Endometrial microvascular endothelial cells (primary cell): Measurements from ENCODE around the gene KIAA1217. TPM values are rescaled to one million over a fixed set of nuclear protein-coding genes. Genes with fewer than 3 reads are reported as not detected.

Source experiments
- in situ Hi-C: cut with HindIII; loops from 2 replicates; pipeline ENCODE4 v1.10.0; 2017; ENCODE audit warnings: low sequenced_read_pairs, low pct_unique_long_range_greater_than_20kb; ENCODE audit errors: inconsistent ontology term
- total RNA-seq: library from RNA; depleted of rRNA; stranded (reverse); fragments of >200 nt; gene quantifications from one replicate; pipeline ENCODE4 v1.2.3, GENCODE V29; 2015; ENCODE audit errors: inconsistent ontology term

Gene KIAA1217
- total RNA-seq, 1 donor from 2014 or later: 14.3 TPM

DNA sequence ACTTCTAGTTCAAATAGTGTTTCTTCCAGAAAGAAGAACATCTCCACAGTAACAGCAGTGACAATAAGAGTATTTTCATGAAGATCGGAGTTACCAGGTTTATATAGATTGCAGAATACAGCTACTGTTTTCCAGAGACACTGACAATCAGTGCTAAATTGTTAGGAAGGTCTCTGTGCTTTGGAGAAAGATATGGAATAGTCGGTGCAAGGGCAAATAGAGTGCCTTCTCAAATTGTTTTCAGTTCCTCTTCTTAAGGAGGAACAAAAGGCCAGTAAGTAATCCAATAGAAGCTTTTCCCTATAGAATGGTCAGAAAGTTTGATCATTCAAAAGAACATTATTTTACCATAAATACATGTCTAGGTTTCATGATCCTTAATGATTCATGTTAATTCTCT is 2.6 kb upstream of the KIAA1217 start:
- in situ Hi-C loops: no loop called here

DNA sequence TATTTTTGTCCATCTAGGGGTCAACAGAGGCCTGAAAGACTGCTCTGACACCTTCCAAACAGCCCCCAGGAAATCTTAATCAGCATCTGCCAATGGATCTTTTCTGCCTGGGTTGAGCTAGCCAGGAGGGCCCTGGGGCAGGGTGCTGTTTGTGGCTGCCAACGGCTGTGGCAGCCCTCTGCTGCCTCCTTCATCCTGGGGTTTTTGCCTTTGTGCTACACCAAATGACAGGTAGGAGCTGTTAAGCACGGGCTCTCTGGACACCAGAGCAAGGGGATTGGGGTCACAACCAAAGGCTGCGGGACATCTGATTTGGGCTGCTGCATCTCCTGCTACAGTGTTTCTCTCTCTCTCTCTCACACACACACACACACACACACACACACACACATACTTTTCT is 2.0 kb upstream of the KIAA1217 start:
- in situ Hi-C loops: no loop called here

DNA sequence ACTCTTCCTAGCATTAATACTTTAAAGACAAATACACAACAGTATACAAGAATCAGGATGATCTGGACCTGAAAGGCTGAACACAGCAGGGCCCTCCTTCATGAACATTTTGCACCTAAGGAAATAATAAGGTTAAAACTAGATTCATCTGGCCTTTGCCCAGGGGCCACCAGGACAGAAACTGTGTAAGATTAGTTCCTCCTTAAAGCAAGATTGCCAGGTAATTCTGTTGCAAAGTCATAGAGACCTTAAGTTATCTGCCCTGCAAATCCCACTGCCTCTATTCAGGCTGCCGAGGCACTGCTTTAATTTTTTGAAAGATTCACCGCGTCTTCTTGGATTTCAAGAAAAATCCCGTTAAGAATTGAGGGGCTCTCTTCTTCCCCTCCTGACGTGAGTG is 1.6 kb upstream of the KIAA1217 start:
- in situ Hi-C loops: no loop called here

DNA sequence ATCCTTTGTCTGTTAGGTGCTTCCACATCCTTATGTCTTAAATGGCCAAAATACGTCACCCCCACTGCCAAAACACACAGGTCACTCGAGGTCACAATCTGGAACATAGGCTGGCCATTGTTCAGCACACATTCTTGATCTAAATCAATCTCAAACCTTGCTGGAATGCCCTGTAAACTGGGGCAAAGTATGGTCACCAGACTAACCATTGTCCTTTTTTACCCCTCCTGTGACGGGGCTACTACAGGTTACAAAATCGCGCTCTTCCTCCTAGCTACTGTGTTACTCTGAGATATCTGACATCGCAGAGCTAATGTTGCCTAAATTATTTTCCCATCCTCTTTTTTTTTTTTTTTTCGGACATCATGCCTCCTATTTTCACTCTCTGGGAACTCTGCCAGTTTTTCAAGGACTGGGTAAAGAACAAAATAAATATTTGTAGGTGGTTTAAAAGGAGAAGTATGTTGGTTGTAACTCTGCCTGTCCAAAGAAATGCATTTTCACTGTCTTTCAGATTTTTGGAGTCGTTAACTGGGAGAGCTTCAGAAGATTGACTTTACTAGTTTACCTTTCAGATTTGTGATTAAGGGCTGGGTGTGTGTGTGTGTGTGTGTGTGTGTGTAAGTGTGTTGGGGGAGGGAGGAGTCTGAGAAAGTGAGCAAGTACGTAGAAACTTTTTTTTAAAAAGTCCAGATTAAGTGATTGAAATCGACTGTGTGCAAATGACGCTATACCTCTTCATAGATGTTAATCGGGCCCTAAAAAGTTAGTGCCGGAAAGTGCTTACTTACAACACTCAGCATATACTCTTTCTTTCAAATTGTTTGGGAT is 942 bp upstream of the KIAA1217 start:
- in situ Hi-C loops: no loop called here

DNA sequence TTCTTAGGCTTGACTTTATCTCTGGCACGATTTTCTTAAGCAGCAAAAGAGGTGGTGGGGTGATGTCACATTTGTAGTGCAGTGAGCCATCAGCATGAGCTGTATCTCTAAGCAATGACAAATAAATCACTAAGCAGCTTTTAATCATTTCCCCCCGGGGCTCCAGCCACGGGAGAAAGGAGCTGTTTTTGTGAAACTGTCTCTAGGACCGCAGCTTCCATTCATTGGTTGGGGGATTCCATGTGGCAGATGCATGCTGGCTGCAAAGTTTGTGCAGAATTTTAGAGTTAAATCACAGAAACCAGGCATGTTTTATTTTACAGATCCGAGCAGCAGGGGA is 464 bp downstream of the KIAA1217 start:
- in situ Hi-C loops: no loop called here

DNA sequence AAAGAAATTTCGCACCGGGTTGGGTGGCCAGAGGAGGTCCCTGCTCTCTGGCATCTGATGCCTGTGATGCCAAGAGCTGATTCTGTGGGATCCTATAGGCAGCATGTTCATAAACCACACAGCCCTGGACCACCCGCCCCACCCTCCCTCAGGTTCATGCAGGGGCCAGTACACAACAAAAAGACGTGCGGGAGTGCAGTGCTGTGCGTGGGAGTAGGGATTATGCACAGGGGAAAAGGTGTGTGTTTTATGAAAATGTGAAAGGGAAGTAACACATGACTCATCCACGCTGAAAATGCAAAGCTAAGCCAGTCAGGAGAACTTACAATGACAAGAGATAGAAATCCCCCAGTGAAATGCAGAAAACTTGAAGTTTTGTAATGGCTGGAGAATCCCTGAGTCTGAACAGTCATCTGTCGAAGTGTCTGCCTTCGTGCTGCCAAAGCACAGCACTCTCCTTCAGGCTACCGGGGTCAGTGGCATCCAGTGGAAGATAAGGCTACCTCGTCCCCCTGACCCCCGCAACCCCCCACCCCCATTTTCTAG is 1.1 kb downstream of the KIAA1217 start:
- in situ Hi-C loops: no loop called here

DNA sequence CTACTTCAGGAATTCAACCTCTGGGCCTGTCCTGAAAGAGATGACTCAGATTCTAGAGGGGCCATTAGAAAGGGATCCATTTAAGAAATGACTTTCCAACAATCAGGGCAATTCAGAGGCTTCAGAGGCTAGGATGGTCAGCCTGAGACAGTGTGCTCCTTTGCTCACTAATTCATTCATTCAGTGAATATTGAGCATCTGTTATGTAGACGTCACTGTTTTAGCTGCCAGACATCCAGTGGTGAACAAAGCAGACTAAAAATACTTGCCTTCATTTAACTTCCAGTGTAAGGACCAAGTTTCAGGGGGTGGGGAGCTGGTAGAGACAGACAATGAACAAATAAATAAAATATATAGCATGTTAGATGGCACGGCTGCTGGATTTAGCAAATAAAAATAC is 1.6 kb downstream of the KIAA1217 start:
- in situ Hi-C loops: no loop called here

DNA sequence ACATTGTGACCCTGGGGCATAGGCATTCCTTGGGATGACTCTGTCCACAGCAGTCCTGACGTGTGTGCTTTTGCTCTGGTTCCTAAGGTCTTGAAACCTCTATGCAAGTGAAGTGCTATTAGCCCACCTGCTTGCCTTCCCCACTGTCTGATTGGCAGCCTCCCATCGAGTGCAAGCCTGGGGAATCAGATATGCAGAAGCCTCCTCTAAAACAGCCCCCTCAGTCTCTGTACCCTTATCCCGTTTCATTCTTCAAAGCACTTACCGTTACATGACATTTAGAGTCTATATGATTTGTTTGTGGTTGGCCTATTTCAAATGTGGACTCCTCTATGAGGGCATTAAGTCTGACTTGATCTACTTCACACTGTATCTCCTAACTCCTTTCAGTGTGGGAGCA is 4.3 kb downstream of the KIAA1217 start:
- in situ Hi-C loops: no loop called here

DNA sequence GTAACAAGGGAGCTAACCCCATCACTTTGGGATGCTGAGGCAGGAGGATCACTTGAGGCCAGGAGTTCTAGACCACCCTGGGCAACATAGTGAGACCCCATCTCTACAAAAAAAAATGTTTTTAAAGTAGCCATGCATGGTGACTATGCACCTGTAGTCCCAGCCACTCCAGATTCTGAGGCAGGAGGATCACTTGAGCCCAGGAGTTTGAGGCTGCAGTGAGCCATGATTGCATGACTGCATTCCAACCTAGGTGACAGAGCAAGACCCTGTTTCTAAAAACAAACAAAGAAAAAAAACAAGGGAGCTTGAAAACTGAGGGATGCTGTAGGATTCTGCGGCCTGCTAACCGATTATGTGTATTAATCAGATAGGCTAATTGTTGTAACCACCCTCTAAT is 4.9 kb downstream of the KIAA1217 start:
- in situ Hi-C loops: no loop called here

DNA sequence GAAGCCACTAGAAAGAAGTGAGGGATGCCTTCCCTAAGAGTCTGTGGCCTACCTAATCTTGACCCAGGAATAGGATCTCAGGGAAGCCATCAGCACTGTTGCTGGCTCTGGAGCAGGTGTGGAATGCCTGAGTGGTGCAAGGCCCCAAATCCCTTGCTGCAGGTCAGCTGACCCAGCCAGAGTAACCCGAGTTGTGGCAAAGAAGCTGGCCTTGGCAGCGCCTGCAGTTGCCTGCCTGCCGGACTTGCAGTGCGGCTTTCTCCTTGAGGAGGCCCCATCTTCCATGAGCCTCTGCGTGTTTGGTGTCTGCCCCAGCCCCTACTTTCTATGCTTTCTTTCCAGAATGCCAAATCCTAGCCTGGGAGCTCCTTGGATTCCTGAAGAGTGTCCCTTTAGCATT is 5.8 kb downstream of the KIAA1217 start:
- in situ Hi-C loops: no loop called here

DNA sequence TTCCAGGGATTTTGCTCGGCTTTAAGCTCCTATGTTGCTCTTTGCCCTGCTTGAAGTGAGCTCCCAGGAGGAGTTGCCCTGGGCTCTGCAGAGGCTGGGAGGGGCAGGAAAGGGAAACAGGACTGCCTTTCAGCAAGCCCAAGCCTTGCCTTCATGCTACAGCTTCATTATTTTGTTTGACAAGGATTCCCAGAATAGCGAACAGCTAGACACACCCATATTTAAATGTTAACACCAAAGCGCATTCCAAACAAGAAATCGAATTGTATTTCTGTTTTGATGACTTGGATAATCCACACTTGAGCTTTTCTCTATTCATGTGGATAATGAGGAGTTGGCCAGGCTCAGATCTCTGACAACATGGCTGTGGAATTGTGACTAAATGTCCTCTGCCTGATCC is 6.3 kb downstream of the KIAA1217 start:
- in situ Hi-C loops: no loop called here

DNA sequence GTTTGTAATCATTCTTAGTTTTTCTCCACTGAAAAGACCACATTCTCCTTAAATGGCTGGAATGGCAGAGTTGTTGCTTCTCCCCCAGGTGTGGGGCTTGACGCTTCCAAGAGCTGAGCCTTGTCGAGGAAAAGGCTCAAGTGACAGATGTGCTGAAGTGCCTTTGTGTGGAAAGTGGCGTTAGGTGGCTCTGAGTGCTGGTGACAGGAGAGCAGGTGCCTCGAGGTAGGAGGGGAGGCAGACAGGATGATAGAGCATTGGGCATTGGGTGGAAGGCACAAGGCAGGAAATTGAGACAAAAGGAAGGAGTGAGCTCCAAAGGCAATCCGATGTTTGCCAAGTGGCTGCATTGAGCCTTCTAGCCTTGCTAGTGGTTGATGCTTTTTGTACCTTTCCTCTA is 6.7 kb downstream of the KIAA1217 start:
- in situ Hi-C loops: no loop called here

DNA sequence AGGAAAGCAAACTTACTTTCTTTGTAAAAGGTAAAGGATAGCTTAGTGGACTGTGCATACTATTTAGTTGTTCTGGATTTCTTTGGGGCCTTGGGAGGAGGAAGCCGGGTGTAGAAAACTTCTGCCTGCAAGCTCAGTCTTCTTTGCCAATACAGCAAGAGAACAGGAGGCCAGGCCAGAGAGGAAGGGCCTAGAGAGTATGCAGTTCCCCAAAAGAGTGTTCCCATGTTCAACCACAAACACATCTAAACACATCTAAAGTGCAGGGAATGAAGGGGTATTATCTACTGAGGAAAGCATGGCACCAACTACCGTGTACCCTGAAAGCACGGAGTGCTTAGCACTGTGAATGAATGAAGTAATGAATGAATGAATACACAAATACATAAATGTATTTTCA is 11.0 kb downstream of the KIAA1217 start:
- in situ Hi-C loops: no loop called here

DNA sequence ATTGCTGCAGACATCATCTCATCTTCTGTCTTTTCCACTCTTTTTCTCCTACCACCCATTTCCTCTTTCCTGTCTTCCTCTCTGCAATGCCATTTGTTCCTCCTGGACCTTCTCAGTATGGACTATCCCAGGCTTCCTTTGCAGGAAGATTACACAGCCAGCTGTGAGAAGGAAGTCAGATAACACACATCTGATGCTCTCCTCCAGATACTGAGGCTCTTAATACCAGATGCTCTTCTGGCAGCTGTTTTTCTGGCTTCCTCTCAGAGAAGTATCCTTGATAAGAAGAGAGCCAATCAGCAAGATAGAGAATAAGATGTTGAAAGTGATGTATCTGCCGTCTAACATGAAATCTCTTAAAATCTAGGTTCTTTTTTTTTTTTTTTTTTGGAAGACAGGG is 14.4 kb downstream of the KIAA1217 start:
- in situ Hi-C loops: no loop called here

DNA sequence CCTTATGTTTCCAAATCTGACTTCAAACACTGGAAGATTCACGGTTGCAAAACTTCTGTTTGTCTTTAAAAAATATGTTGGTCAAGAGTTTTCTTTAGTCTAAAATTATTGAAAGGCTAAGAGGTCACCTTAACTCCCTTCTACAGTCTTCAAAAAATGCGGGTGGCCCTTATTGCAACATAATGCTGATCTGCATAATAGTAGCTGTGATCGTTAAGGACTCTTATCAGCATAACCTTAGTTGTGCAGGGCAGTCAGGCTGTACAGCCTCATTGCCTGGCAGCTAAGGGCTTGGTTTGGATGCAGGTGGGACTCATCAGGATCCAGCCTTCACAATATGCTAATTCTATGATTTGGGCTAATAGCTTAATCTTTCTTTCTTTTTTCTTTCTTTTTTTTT is 15.0 kb downstream of the KIAA1217 start:
- in situ Hi-C loops: no loop called here

DNA sequence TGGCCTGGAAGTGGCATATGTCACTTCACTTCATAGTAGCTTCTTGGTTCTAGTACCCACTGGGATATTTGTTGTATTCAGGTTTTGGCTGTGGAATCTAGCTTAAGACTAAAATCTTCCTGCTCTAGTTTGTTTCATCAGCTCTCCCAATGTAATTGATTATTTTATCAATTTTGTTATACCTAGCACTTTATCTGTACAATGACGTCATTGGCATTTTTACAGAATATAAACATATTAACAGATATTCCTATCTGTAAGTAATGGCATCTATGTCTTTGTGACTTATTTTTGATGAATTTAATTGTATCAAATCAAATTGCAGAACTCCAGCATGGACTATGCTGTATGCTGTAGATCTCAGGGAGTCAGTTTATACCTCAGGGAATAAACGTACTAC is 19.7 kb downstream of the KIAA1217 start:
- in situ Hi-C loops: no loop called here

DNA sequence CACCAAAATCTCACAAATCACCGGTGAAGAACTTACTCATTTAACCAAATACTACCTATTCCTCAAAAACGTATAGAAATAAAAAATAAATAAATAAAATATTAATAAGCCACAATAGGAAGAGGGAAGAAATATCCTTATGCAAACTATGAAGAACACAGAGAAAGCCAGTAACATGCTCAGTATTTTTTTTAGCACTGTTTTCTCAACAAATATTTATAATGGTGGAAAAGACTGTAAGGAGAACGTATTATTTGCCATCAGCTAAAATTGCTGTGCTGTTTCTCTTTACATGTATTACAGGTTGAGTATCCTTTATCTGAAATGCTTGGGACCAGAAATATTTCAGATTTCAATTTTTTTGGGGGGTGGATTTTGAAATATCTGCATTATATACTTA is 21.0 kb downstream of the KIAA1217 start:
- in situ Hi-C loops: no loop called here

DNA sequence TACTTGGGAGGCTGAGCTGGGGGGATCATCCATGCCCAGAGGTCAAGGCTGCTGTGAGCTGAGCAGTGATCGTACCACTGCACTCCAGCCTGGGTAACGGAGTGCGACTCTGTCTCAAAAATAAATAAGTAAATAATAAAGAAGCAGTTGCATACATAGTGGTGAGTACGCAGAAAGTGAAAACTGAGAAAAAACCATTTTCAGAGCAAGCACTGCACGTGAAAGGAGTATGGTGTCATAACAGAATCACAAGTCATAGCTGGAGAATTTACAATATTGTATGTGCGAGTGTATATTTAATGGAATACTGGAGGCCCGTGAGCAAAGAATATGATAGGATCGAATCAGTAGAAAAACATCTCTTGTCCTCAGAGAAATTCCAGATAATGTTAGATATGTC is 22.3 kb downstream of the KIAA1217 start:
- in situ Hi-C loops: no loop called here

DNA sequence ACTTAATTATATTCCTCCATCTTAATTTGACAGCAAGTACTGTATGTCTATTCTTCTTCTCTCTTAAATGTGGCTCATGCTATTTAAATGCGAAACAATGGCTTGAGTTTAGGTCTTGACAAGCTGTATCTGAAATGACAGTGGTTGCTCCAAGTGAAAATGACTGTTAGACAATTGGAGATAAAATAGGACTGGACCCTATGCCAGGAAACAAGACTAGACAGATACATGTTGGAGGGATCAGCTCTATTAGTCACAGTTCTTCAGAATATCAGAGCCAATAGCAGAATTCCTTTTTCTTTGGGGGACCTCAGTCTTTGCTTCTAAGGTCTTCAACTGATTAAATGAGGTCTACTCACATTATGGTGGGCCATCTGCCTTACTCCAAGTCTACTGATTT is 25.8 kb downstream of the KIAA1217 start:
- in situ Hi-C loops: no loop called here

DNA sequence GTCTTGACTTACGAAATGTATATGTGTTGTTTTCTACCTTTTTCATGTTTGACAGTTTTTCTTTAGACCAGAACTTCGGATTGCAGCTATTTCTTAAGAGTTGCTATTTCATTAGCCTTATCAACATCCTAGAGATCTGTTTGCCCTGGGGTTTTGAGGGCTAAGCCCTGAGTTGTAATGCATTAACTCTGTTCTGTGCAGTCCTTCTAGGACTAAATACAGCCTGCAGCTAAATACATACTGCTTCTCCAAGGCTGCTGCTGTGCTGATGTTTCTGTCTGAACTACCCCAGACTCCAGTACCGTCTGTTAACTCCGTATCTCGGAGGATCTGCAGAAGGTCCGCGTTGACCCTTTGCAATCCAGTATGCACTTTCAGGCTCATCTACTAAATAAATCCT is 26.5 kb downstream of the KIAA1217 start:
- in situ Hi-C loops: no loop called here

DNA sequence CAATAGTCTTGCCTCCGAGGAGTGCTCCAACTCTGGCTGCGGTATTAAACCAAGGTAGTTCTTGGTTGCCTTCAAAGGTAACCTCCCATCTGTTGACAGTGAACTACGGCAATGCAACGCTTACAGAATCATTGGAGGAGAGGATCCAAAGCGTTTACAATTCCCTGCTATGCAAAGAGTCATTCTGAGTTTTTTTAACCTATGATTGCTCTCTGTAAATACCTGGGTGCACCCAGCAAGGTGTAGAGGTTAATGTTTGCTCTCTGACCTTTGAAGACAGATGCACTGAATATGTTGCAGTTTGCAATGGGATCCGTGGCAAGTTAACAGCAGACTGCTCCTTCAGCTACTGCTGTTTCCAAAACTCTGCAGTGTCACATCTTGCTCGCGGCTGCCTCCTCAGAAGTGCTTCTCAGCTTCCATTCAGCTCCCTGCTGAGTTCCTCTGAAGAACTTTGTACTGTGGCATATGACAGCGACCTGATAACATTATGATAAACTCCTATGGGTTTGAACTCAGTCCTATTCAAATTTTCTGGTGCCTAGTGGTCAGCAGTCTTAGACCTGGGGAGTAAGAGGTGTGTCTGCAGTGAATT is 29.0 kb downstream of the KIAA1217 start:
- in situ Hi-C loops: no loop called here
